ENCODE measurements around the gene DNAJB5.

DNA sequence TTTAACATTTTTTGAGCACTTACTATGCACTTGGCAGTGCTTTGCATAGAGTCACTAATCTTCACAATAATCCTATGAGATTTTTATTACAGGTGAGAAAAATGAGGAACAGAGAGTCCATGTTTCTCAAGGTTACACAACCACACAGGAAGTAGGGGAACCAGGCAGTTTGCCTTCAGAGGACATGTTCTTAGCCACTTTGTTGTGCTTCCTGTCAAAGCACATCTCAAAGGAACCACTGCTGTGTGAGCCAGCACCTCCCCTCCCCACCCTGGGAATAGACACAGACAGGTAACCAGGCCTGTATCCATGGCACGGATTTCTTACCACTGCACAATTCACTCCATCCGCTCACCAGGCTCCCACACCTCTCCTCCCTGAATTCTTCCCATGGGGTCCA lies 6.3 kb upstream of the DNAJB5 start:
- TF ChIP-seq, protein P1, sequence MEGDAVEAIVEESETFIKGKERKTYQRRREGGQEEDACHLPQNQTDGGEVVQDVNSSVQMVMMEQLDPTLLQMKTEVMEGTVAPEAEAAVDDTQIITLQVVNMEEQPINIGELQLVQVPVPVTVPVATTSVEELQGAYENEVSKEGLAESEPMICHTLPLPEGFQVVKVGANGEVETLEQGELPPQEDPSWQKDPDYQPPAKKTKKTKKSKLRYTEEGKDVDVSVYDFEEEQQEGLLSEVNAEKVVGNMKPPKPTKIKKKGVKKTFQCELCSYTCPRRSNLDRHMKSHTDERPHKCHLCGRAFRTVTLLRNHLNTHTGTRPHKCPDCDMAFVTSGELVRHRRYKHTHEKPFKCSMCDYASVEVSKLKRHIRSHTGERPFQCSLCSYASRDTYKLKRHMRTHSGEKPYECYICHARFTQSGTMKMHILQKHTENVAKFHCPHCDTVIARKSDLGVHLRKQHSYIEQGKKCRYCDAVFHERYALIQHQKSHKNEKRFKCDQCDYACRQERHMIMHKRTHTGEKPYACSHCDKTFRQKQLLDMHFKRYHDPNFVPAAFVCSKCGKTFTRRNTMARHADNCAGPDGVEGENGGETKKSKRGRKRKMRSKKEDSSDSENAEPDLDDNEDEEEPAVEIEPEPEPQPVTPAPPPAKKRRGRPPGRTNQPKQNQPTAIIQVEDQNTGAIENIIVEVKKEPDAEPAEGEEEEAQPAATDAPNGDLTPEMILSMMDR (IDR thresholded peaks at IDR 0.05), result no peak
- no peak for TF ChIP-seq POLR2A (IDR thresholded peaks at IDR 0.05)

Measured in Peyer's patch (tissue), 4 donors.